Neural crest cell (in vitro differentiated cells): ENCODE data around the gene ICOS. TPM values are rescaled to one million over a fixed set of nuclear protein-coding genes. Genes with fewer than 3 reads are reported as not detected.

Source experiments
- DNase-seq: peaks from one replicate; pipeline ENCODE4 v3.0.0; 2021; ENCODE audit warnings: low read depth, mixed read lengths, low spot score
- H3K27ac Mint-ChIP-seq: one replicate; pipeline ENCODE4 v1.8.0; 2021; ENCODE audit warnings: mild to moderate bottlenecking, mixed read lengths; ENCODE audit not compliant: unreplicated experiment
- H3K27me3 Mint-ChIP-seq: 2 replicates; pipeline ENCODE4 v1.8.0; 2021; ENCODE audit warnings: low read depth, mild to moderate bottlenecking, mixed read lengths
- H3K36me3 Mint-ChIP-seq: 2 replicates; pipeline ENCODE4 v1.8.0; 2021; ENCODE audit warnings: low read depth, mild to moderate bottlenecking, mixed read lengths
- H3K4me1 Mint-ChIP-seq: 2 replicates; pipeline ENCODE4 v1.8.0; 2021; ENCODE audit warnings: mixed read lengths
- H3K4me3 Mint-ChIP-seq: one replicate; pipeline ENCODE4 v1.8.0; 2021; ENCODE audit warnings: mild to moderate bottlenecking, mixed read lengths
- H3K9me3 Mint-ChIP-seq: 2 replicates; pipeline ENCODE4 v1.8.0; 2021; ENCODE audit warnings: mixed read lengths
- CTCF ChIP-seq: fragments of 200-600 bp; sonication (generic); conservative IDR thresholded peaks from 2 replicates; pipeline ENCODE4 v1.5.0; 2021; ENCODE audit warnings: antibody characterized with exemption, mild to moderate bottlenecking
- total RNA-seq: library from RNA; stranded (reverse); gene quantifications from 2 replicates; pipeline ENCODE4 v1.2.1, GENCODE V29; 2021

ICOS gene
- total RNA-seq, 1 donor from 2014 or later, result not detected

DNA sequence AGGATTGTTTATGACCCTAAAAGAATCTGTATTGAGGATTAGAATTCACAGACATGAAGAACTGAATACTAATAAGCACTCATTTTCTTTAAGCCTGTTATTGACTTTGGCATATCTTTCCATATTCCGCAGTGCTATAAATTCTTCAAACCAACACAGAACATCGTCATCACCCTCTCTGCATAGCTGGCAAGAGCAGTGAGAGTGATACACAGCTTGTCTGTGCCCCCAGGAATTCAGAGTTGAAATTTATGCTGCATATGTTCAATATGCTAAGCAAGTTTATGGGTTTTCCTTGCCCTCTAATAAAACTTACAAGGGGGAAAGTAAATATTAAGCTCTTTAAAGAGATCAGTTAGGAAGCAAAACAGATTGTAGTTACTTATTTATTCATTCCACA, 36.3 kb upstream of the ICOS start:
- no peak overlapping the region for H3K27ac Mint-ChIP-seq
- H3K27me3 Mint-ChIP-seq, result no peaks in the 10 kb centered on the region
- no peak for DNase-seq
- peaks cover 7% of the 10 kb centered on the region for H3K36me3 Mint-ChIP-seq
- no peak for TF ChIP-seq CTCF
- H3K4me3 Mint-ChIP-seq, result no peak overlapping the region
- H3K9me3 Mint-ChIP-seq, result peaks cover 3% of the 10 kb centered on the region
- H3K4me1 Mint-ChIP-seq, result peaks cover 11% of the 10 kb centered on the region

- H3K4me3 Mint-ChIP-seq, result no peak overlapping the region
- peaks cover under 1% of the 10 kb centered on the region for H3K4me1 Mint-ChIP-seq
- peaks cover 7% of the 10 kb centered on the region for H3K36me3 Mint-ChIP-seq
Measured at GRCh38 chr2:203904022-203904421, 32.5 kb upstream of the ICOS start.

DNA sequence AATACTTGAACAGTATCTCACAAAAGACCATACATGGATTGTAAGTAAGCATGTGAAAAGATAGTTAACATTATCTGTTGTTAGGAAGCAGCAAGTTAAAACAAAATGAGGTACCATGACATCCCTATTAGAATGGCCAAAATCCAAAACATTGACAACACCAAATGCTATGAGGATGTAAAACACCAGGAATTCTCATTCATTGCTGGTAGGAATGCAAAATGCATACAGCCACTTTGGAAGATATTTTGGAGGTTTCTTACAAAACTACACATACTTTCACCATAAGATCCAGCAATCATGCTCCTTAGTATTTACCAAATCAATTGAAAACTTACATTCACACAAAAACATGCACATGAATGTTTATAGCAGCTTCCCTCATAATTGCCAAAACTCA, 30.9 kb upstream of the ICOS start:
- Mint-ChIP-seq H3K9me3 (peaks cover 2% of the 10 kb centered on the region), H3K4me1 (peaks cover 6% of the 10 kb centered on the region), H3K4me3 (no peak overlapping the region), H3K27me3 (no peaks in the 10 kb centered on the region), H3K36me3 (peaks cover 6% of the 10 kb centered on the region), H3K27ac (no peak overlapping the region)
- no peak for TF ChIP-seq CTCF
- no peak for DNase-seq

More at GRCh38 chr2:203904022-203904421, 32.5 kb upstream of the ICOS start:
- Mint-ChIP-seq H3K27ac (no peak overlapping the region), H3K27me3 (no peaks in the 10 kb centered on the region), H3K9me3 (peaks cover 3% of the 10 kb centered on the region)
- no peak for TF ChIP-seq CTCF
- DNase-seq, result no peak

GRCh38 chr2:203908066-203908796, 28.3 kb upstream of the ICOS start:
- DNase-seq, result no peak
- no peaks in the 10 kb centered on the region for H3K36me3 Mint-ChIP-seq
- H3K27ac Mint-ChIP-seq, result no peak overlapping the region
- H3K9me3 Mint-ChIP-seq, result no peaks in the 10 kb centered on the region
- peaks cover 6% of the 10 kb centered on the region for H3K4me1 Mint-ChIP-seq
- no peak overlapping the region for H3K4me3 Mint-ChIP-seq
- no peaks in the 10 kb centered on the region for H3K27me3 Mint-ChIP-seq
- no peak for TF ChIP-seq CTCF

- no peak overlapping the region for H3K4me3 Mint-ChIP-seq
- TF ChIP-seq CTCF, result no peak
- no peaks in the 10 kb centered on the region for H3K27me3 Mint-ChIP-seq
- peaks cover 6% of the 10 kb centered on the region for H3K4me1 Mint-ChIP-seq
- no peaks in the 10 kb centered on the region for H3K9me3 Mint-ChIP-seq
- no peak for DNase-seq
- H3K36me3 Mint-ChIP-seq, result no peaks in the 10 kb centered on the region
- no peak overlapping the region for H3K27ac Mint-ChIP-seq
Measured at GRCh38 chr2:203908797-203909185, 27.8 kb upstream of the ICOS start.
